Measurements from ENCODE around the gene LGALS3.

DNA sequence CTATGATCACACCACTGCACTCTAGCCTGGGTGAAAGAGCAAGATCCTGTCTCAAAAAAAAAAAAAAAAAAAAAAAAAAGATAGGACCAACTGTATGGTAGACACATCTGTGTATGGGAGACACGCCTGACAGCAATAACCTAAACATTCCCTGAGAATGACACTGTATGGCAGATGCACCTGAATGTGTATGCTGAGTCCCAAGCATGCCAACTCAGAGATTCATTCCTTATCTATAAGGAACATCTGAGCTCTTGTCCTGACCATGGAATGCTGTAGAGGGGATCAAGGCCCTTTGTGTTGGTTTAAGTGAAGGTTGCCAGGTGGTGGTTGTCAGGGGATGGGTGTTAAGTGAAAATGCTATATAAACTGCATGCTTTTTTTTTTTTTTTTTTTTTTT is 19.2 kb upstream of the LGALS3 start:
- TF ChIP-seq, protein P1, sequence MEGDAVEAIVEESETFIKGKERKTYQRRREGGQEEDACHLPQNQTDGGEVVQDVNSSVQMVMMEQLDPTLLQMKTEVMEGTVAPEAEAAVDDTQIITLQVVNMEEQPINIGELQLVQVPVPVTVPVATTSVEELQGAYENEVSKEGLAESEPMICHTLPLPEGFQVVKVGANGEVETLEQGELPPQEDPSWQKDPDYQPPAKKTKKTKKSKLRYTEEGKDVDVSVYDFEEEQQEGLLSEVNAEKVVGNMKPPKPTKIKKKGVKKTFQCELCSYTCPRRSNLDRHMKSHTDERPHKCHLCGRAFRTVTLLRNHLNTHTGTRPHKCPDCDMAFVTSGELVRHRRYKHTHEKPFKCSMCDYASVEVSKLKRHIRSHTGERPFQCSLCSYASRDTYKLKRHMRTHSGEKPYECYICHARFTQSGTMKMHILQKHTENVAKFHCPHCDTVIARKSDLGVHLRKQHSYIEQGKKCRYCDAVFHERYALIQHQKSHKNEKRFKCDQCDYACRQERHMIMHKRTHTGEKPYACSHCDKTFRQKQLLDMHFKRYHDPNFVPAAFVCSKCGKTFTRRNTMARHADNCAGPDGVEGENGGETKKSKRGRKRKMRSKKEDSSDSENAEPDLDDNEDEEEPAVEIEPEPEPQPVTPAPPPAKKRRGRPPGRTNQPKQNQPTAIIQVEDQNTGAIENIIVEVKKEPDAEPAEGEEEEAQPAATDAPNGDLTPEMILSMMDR (IDR thresholded peaks at IDR 0.05): no peak
- no peak for TF ChIP-seq POLR2A (IDR thresholded peaks at IDR 0.05)
